Right forelimb (tissue), 1 donor: ENCODE measurements around the gene SLC1A2.

Experiments
- DNase-seq: peaks from one replicate; pipeline ENCODE4 v3.0.0-alpha.2; 2018

Gene SLC1A2

GRCh38 chr11:35347921-35348331, 71.4 kb downstream of the SLC1A2 start:
- DNase-seq, result no peak

GRCh38 chr11:35347173-35347878, 72.0 kb downstream of the SLC1A2 start:
- DNase-seq, result no peak

GRCh38 chr11:35346472-35347156, 72.7 kb downstream of the SLC1A2 start:
- DNase-seq, result no peak

GRCh38 chr11:35344681-35345574, 74.4 kb downstream of the SLC1A2 start:
- DNase-seq, result no peak

GRCh38 chr11:35343033-35343598, 76.2 kb downstream of the SLC1A2 start:
- DNase-seq, result no peak

- no peak for DNase-seq
Measured at GRCh38 chr11:35340715-35341114, 78.6 kb downstream of the SLC1A2 start.

- DNase-seq, result no peak
Measured at GRCh38 chr11:35340071-35340470, 79.3 kb downstream of the SLC1A2 start.

- no peak for DNase-seq
Measured at GRCh38 chr11:35338921-35339320, 80.4 kb downstream of the SLC1A2 start.

GRCh38 chr11:35337914-35338305, 81.4 kb downstream of the SLC1A2 start:
- no peak for DNase-seq

GRCh38 chr11:35337136-35337913, 82.0 kb downstream of the SLC1A2 start:
- DNase-seq, result no peak

GRCh38 chr11:35336726-35337125, 82.6 kb downstream of the SLC1A2 start:
- DNase-seq, result no peak

- no peak for DNase-seq
Measured at GRCh38 chr11:35335226-35335625, 84.1 kb downstream of the SLC1A2 start.

- DNase-seq, result no peak
Measured at GRCh38 chr11:35334385-35335090, 84.8 kb downstream of the SLC1A2 start.

- DNase-seq, result no peak
Measured at GRCh38 chr11:35332524-35332923, 86.8 kb downstream of the SLC1A2 start.

GRCh38 chr11:35330931-35331330, 88.4 kb downstream of the SLC1A2 start:
- no peak for DNase-seq

- no peak for DNase-seq
Measured at GRCh38 chr11:35330156-35330889, 89.0 kb downstream of the SLC1A2 start.

GRCh38 chr11:35327829-35328228, 91.5 kb downstream of the SLC1A2 start:
- no peak for DNase-seq

- DNase-seq, result no peak
Measured at GRCh38 chr11:35326266-35326879, 93.0 kb downstream of the SLC1A2 start.

- no peak for DNase-seq
Measured at GRCh38 chr11:35324981-35325380, 94.4 kb downstream of the SLC1A2 start.

GRCh38 chr11:35324183-35324886, 95.0 kb downstream of the SLC1A2 start:
- DNase-seq, result no peak
